HG03135 (cell line): ENCODE measurements around the gene UNC45B.
"Not testable (repeated sequence)": the region's sequence is repeated elsewhere in the genome, so short reads cannot be mapped to it uniquely, and the experiment has no call there.

ENCODE experiments used
- ATAC-seq: cut with Tn5 transposase; IDR thresholded peaks from one replicate; pipeline ENCODE4 v1.9.1; 2021; ENCODE audit warnings: mild to moderate bottlenecking, moderate library complexity; ENCODE audit not compliant: unreplicated experiment

Gene UNC45B

GRCh38 chr17:35213412-35213940 lies 65.9 kb downstream of the UNC45B start:
- ATAC-seq: no peak

GRCh38 chr17:35214192-35214591 lies 66.6 kb downstream of the UNC45B start:
- no peak for ATAC-seq

GRCh38 chr17:35214631-35215273 lies 67.1 kb downstream of the UNC45B start:
- ATAC-seq: no peak

GRCh38 chr17:35217107-35217506 lies 69.5 kb downstream of the UNC45B start:
- no peak for ATAC-seq

GRCh38 chr17:35218915-35219314 lies 71.3 kb downstream of the UNC45B start:
- no peak for ATAC-seq

- ATAC-seq: no peak
Measured at GRCh38 chr17:35222452-35222851, 74.8 kb downstream of the UNC45B start.

- no peak for ATAC-seq
Measured at GRCh38 chr17:35224436-35224835, 76.8 kb downstream of the UNC45B start.

- ATAC-seq: no peak
Measured at GRCh38 chr17:35227546-35227945, 79.9 kb downstream of the UNC45B start.

GRCh38 chr17:35229638-35230037 lies 82.0 kb downstream of the UNC45B start:
- no peak for ATAC-seq

- not testable (repeated sequence) for ATAC-seq
Measured at GRCh38 chr17:35234315-35234714, 86.7 kb downstream of the UNC45B start.

- no peak for ATAC-seq
Measured at GRCh38 chr17:35235289-35235688, 87.7 kb downstream of the UNC45B start.

GRCh38 chr17:35235917-35236316 lies 88.3 kb downstream of the UNC45B start:
- ATAC-seq: no peak

GRCh38 chr17:35236821-35237220 lies 89.2 kb downstream of the UNC45B start:
- ATAC-seq: no peak

GRCh38 chr17:35238821-35239220 lies 91.2 kb downstream of the UNC45B start:
- ATAC-seq: no peak
